K562 (cell line): ENCODE results near the gene NEU3. TPM values are rescaled to one million over a fixed set of nuclear protein-coding genes. Genes with fewer than 3 reads are reported as not detected.

Experiments used
- ETV6 ChIP-seq, 3 experiments: fragments of 150-350 bp in 1 of 3; sonication (generic) in 1 of 3; formaldehyde crosslinking in 1 of 3; IDR thresholded peaks; 2 replicates each; pipeline versions ENCODE4 v1.6.1 to v1.8.0; 2014 to 2022; ENCODE audit warnings: borderline replicate concordance in 2 of 3, low read depth in 2 of 3, antibody characterized with exemption in 1 of 3, low read length in 1 of 3, mild to moderate bottlenecking in 1 of 3, missing genetic modification reagents in 1 of 3
- MAFK ChIP-seq: IDR thresholded peaks from 2 replicates; pipeline ENCODE4 v1.6.1; 2011; ENCODE audit warnings: low read length, improper control_type of control experiment
- polyA plus RNA-seq, 8 experiments: library from polyadenylated mRNA; depleted of rRNA in 4 of 8; stranded (reverse) in 5 of 8; unstranded in 3 of 8; fragments of >200 nt; fragmentation: Nextera tagmentation in 2 of 8; fragmentation: Illumina TruSeq in 1 of 8; extraction: Ambion mirVana in 2 of 8; extraction: Trizol in 1 of 8; gene quantifications; 2 replicates each; pipeline versions ENCODE4 v1.2.1 to v1.2.3, GENCODE V29; 2011 to 2014; ENCODE audit warnings: inconsistent platforms in 1 of 8, missing spikeins in 1 of 8
- total RNA-seq, 7 experiments: library from RNA; depleted of rRNA in 6 of 7; stranded (reverse); fragments of >200 nt in 6 of 7; fragmentation: Illumina TruSeq in 2 of 7; extraction: Trizol in 2 of 7; gene quantifications; 2 replicates each; pipeline versions ENCODE4 v1.2.1 to v1.2.3, GENCODE V29; 2011 to 2021; ENCODE audit warnings: low replicate concordance in 1 of 7
- TF ChIP-seq, protein P1 (sequence below): IDR thresholded peaks from 3 replicates; pipeline ENCODE4 v1.6.1; 2011; ENCODE audit warnings: borderline replicate concordance, mild to moderate bottlenecking, moderate library complexity; ENCODE audit not compliant: insufficient read length; ENCODE audit errors: extremely low read depth
- TF ChIP-seq, protein P2 (sequence below): fragments of 450-650 bp; IDR thresholded peaks from 2 replicates; pipeline ENCODE4 v1.6.1; 2018; ENCODE audit warnings: mild to moderate bottlenecking, low read depth; ENCODE audit not compliant: partially characterized antibody
- TF ChIP-seq, protein P3 (sequence below): sonication (generic); formaldehyde crosslinking; IDR thresholded peaks from 2 replicates; pipeline ENCODE4 v1.8.1; 2022; ENCODE audit warnings: missing genetic modification reagents
- TF ChIP-seq, protein P4 (sequence below): IDR thresholded peaks from 2 replicates; pipeline ENCODE4 v1.6.1; 2011; ENCODE audit warnings: borderline replicate concordance, low read depth, mild to moderate bottlenecking, moderate library complexity, low read length; ENCODE audit not compliant: insufficient read depth, poor library complexity, severe bottlenecking

The NEU3 gene
- total and polyA plus RNA-seq, 9 of the 15 experiments (the other 6 are each of a cell fraction or from before 2014, with no cell fraction given): 6.2 to 41.3 (median 31.1) TPM

DNA sequence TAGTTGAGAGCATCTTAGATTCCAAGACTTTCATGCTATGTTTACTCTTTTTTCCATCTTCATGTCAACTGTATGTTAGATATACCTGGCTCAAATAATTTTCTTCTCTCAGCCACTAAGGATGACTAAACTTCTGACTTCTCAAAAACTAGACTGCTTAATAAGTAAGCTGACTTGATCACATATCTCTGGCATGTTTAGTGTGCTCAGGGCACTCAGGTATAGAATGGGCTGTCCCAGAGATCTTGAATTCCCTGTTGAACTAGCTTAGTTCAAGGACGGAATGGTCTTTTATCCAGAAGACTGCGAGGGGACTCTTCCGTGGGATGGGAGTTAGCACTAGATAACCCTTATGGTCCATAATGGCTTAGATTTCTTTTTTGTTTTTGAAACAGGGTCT lies 13.0 kb downstream of the NEU3 start (continued):
- TF ChIP-seq, protein P1, sequence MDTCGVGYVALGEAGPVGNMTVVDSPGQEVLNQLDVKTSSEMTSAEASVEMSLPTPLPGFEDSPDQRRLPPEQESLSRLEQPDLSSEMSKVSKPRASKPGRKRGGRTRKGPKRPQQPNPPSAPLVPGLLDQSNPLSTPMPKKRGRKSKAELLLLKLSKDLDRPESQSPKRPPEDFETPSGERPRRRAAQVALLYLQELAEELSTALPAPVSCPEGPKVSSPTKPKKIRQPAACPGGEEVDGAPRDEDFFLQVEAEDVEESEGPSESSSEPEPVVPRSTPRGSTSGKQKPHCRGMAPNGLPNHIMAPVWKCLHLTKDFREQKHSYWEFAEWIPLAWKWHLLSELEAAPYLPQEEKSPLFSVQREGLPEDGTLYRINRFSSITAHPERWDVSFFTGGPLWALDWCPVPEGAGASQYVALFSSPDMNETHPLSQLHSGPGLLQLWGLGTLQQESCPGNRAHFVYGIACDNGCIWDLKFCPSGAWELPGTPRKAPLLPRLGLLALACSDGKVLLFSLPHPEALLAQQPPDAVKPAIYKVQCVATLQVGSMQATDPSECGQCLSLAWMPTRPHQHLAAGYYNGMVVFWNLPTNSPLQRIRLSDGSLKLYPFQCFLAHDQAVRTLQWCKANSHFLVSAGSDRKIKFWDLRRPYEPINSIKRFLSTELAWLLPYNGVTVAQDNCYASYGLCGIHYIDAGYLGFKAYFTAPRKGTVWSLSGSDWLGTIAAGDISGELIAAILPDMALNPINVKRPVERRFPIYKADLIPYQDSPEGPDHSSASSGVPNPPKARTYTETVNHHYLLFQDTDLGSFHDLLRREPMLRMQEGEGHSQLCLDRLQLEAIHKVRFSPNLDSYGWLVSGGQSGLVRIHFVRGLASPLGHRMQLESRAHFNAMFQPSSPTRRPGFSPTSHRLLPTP: no peak
- TF ChIP-seq, protein P2, sequence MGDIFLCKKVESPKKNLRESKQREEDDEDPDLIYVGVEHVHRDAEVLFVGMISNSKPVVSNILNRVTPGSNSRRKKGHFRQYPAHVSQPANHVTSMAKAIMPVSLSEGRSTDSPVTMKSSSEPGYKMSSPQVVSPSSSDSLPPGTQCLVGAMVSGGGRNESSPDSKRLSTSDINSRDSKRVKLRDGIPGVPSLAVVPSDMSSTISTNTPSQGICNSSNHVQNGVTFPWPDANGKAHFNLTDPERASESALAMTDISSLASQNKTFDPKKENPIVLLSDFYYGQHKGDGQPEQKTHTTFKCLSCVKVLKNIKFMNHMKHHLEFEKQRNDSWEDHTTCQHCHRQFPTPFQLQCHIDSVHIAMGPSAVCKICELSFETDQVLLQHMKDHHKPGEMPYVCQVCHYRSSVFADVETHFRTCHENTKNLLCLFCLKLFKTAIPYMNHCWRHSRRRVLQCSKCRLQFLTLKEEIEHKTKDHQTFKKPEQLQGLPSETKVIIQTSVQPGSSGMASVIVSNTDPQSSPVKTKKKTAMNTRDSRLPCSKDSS: no peak
- TF ChIP-seq, protein P3, sequence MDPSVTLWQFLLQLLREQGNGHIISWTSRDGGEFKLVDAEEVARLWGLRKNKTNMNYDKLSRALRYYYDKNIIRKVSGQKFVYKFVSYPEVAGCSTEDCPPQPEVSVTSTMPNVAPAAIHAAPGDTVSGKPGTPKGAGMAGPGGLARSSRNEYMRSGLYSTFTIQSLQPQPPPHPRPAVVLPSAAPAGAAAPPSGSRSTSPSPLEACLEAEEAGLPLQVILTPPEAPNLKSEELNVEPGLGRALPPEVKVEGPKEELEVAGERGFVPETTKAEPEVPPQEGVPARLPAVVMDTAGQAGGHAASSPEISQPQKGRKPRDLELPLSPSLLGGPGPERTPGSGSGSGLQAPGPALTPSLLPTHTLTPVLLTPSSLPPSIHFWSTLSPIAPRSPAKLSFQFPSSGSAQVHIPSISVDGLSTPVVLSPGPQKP (CRISPR knock-in tag): no peak
- no peak for TF ChIP-seq ETV6 (IDR thresholded peaks at IDR 0.05; ENCODE audit: borderline replicate concordance in 1 of 2, low read depth in 2 of 2, low read length in 1 of 2)
- no peak for TF ChIP-seq ETV6 (CRISPR knock-in tag; IDR thresholded peaks at IDR 0.05; ENCODE audit: borderline replicate concordance)
- TF ChIP-seq MAFK: no peak
- TF ChIP-seq, protein P4, sequence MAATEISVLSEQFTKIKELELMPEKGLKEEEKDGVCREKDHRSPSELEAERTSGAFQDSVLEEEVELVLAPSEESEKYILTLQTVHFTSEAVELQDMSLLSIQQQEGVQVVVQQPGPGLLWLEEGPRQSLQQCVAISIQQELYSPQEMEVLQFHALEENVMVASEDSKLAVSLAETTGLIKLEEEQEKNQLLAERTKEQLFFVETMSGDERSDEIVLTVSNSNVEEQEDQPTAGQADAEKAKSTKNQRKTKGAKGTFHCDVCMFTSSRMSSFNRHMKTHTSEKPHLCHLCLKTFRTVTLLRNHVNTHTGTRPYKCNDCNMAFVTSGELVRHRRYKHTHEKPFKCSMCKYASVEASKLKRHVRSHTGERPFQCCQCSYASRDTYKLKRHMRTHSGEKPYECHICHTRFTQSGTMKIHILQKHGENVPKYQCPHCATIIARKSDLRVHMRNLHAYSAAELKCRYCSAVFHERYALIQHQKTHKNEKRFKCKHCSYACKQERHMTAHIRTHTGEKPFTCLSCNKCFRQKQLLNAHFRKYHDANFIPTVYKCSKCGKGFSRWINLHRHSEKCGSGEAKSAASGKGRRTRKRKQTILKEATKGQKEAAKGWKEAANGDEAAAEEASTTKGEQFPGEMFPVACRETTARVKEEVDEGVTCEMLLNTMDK: no peak
- TF ChIP-seq, all 486 proteins: peak for 0
